OCI-LY1 (cell line): ENCODE measurements around the gene UBE2G1.

ENCODE experiments used
- H2AFZ ChIP-seq: fragments of 200-600 bp; sonication (generic), shearing (Covaris generic); 2 replicates; pipeline ENCODE4 v1.6.0; 2014; ENCODE audit warnings: antibody characterized with exemption, mild to moderate bottlenecking, low read length
- H3F3A ChIP-seq: fragments of 200-600 bp; sonication (generic), shearing (Covaris generic); 2 replicates; pipeline ENCODE4 v1.6.0; 2014; ENCODE audit warnings: mild to moderate bottlenecking, antibody characterized with exemption, low read length, moderate library complexity; ENCODE audit not compliant: insufficient read depth
- H3K27ac ChIP-seq: fragments of 200-600 bp; sonication (generic); 2 replicates; pipeline ENCODE4 v1.5.1; 2014; ENCODE audit warnings: low read length, mixed run types, mild to moderate bottlenecking, low read depth; ENCODE audit not compliant: poor library complexity, severe bottlenecking
- H3K27me3 ChIP-seq: fragments of 200-600 bp; sonication (generic); 2 replicates; pipeline ENCODE4 v1.6.0; 2014; ENCODE audit warnings: antibody characterized with exemption, mild to moderate bottlenecking, low read length, moderate library complexity; ENCODE audit not compliant: insufficient read depth
- H3K36me3 ChIP-seq: fragments of 200-600 bp; sonication (generic); 2 replicates; pipeline ENCODE4 v1.6.1; 2014; ENCODE audit warnings: mild to moderate bottlenecking, antibody characterized with exemption, low read length, moderate library complexity, mixed read lengths; ENCODE audit not compliant: insufficient read depth
- H3K4me1 ChIP-seq: fragments of 200-600 bp; sonication (generic); 2 replicates; pipeline ENCODE4 v1.5.1; 2014; ENCODE audit warnings: mild to moderate bottlenecking, low read length, moderate library complexity; ENCODE audit not compliant: insufficient read depth, severe bottlenecking
- H3K4me2 ChIP-seq: fragments of 200-600 bp; sonication (generic), shearing (Covaris generic); 2 replicates; pipeline ENCODE4 v1.6.1; 2014; ENCODE audit warnings: low read length
- H3K4me3 ChIP-seq: fragments of 200-600 bp; sonication (generic); 2 replicates; pipeline ENCODE4 v1.5.1; 2014; ENCODE audit warnings: low read length, low read depth, mild to moderate bottlenecking, mixed read lengths; ENCODE audit not compliant: poor library complexity, severe bottlenecking
- H3K79me2 ChIP-seq: fragments of 200-600 bp; shearing (Covaris generic); 2 replicates; pipeline ENCODE4 v1.6.1; 2016; ENCODE audit warnings: mixed run types, low read length, mixed read lengths; ENCODE audit not compliant: insufficient read depth
- H3K9ac ChIP-seq: fragments of 200-600 bp; sonication (generic), shearing (Covaris generic); 2 replicates; pipeline ENCODE4 v1.6.1; 2014; ENCODE audit warnings: mild to moderate bottlenecking, low read length, mixed read lengths
- H3K9me2 ChIP-seq: fragments of 200-600 bp; sonication (generic), shearing (Covaris generic); 2 replicates; pipeline ENCODE4 v1.6.1; 2014; ENCODE audit warnings: low read depth, mild to moderate bottlenecking, low read length, mixed read lengths
- H3K9me3 ChIP-seq: fragments of 200-600 bp; shearing (Covaris generic); 2 replicates; pipeline ENCODE4 v1.6.1; 2014; ENCODE audit warnings: low read length, mixed read lengths
- H4K20me1 ChIP-seq: fragments of 200-600 bp; sonication (generic), shearing (Covaris generic); 2 replicates; pipeline ENCODE4 v1.6.0; 2016; ENCODE audit warnings: mild to moderate bottlenecking, low read length; ENCODE audit not compliant: insufficient read depth
- CTCF ChIP-seq: fragments of 200-600 bp; sonication (generic), shearing (Covaris generic); IDR thresholded peaks from 2 replicates; pipeline ENCODE4 v1.5.1; 2017; ENCODE audit warnings: mild to moderate bottlenecking, antibody characterized with exemption, low read length, moderate library complexity, mixed read lengths
- EZH2 ChIP-seq: fragments of 200-600 bp; sonication (generic), shearing (Covaris generic); IDR thresholded peaks from 2 replicates; pipeline ENCODE4 v1.8.0; 2017; ENCODE audit warnings: borderline replicate concordance, mixed run types, mild to moderate bottlenecking, antibody characterized with exemption, low read length, moderate library complexity, mixed read lengths

Gene UBE2G1

GRCh38 chr17:4314179-4314578 lies 52.3 kb downstream of the UBE2G1 start:
- TF ChIP-seq EZH2 (no peak), CTCF (no peak)
- Histone ChIP-seq H3K4me1 (peaks cover 38% of the 10 kb centered on the region), H3K27me3 (no peaks in the 10 kb centered on the region), H3K36me3 (peaks cover 38% of the 10 kb centered on the region), H3K27ac (no peak overlapping the region), H3F3A (no peaks in the 10 kb centered on the region), H2AFZ (no peak overlapping the region), H3K79me2 (peaks cover 97% of the 10 kb centered on the region), H3K4me2 (no peak overlapping the region; the same call in 1 of the 2 replicates), H4K20me1 (no peaks in the 10 kb centered on the region), H3K9me3 (no peaks in the 10 kb centered on the region), H3K4me3 (no peak overlapping the region), H3K9ac (no peak overlapping the region), H3K9me2 (no peaks in the 10 kb centered on the region)

GRCh38 chr17:4313221-4314114 lies 53.0 kb downstream of the UBE2G1 start:
- no peak overlapping the region for H2AFZ ChIP-seq
- H3K79me2 ChIP-seq: peaks cover 97% of the 10 kb centered on the region
- no peaks in the 10 kb centered on the region for H3K9me2 ChIP-seq
- no peaks in the 10 kb centered on the region for H3K27me3 ChIP-seq
- H4K20me1 ChIP-seq: no peaks in the 10 kb centered on the region
- H3K4me1 ChIP-seq: peaks cover 36% of the 10 kb centered on the region
- no peaks in the 10 kb centered on the region for H3F3A ChIP-seq
- H3K4me3 ChIP-seq: no peak overlapping the region
- no peaks in the 10 kb centered on the region for H3K9me3 ChIP-seq
- peaks cover 37% of the 10 kb centered on the region for H3K36me3 ChIP-seq
- H3K4me2 ChIP-seq: no peak overlapping the region; the same call in 1 of the 2 replicates
- H3K27ac ChIP-seq: no peak overlapping the region
- TF ChIP-seq CTCF (no peak), EZH2 (no peak)
- H3K9ac ChIP-seq: no peak overlapping the region

- H3K27ac ChIP-seq: no peak overlapping the region
These were observed 56.0 kb downstream of the UBE2G1 start for GRCh38 chr17:4310354-4311060.

More at GRCh38 chr17:4310354-4311060, 56.0 kb downstream of the UBE2G1 start:
- Histone ChIP-seq H3K36me3 (peaks cover 44% of the 10 kb centered on the region; the same call in 1 of the 2 replicates), H3F3A (no peaks in the 10 kb centered on the region; the same call in 1 of the 2 replicates), H3K9ac (no peak overlapping the region), H2AFZ (no peak overlapping the region), H3K4me1 (peaks cover 36% of the 10 kb centered on the region), H3K9me2 (no peaks in the 10 kb centered on the region), H4K20me1 (no peaks in the 10 kb centered on the region), H3K79me2 (peaks cover 86% of the 10 kb centered on the region), H3K4me3 (no peak overlapping the region), H3K4me2 (no peak overlapping the region), H3K9me3 (no peaks in the 10 kb centered on the region), H3K27me3 (no peaks in the 10 kb centered on the region)
- TF ChIP-seq EZH2 (no peak), CTCF (no peak)
